GM18507 (cell line): ENCODE measurements around the gene LNX1.
"Not testable (repeated sequence)": the region's sequence is repeated elsewhere in the genome, so short reads cannot be mapped to it uniquely, and the experiment has no call there.

Experiments
- DNase-seq: peaks from one replicate; pipeline ENCODE4 v3.0.0; 2011; ENCODE audit warnings: low read depth; ENCODE audit not compliant: insufficient read length; ENCODE audit errors: extremely low spot score
- FAIRE-seq: peaks from 2 replicates; lab custom pipeline; 2011; peaks lifted over from hg19 to GRCh38; lab: Jason Lieb, UNC

Gene LNX1

DNA sequence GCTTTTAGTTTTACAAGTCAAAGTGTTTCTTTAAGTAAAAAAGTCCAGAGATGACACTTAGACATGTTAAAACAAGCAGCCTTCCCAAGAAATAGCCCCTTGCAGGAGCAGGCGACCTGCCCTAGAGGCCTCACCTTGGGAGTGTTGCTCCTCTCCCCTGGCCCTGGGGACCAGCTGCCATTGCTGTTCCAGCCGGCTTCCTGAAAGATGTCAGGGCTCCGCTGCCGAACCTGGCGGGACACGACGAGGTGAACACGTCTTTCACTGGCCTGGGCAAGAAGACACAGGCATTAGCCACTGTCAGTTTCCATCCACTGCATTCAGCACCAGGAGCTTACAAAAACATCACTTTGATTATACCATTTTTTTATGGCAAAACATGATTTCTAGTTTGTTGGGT is 109.7 kb downstream of the LNX1 start:
- FAIRE-seq (no peak), DNase-seq (no peak)

DNA sequence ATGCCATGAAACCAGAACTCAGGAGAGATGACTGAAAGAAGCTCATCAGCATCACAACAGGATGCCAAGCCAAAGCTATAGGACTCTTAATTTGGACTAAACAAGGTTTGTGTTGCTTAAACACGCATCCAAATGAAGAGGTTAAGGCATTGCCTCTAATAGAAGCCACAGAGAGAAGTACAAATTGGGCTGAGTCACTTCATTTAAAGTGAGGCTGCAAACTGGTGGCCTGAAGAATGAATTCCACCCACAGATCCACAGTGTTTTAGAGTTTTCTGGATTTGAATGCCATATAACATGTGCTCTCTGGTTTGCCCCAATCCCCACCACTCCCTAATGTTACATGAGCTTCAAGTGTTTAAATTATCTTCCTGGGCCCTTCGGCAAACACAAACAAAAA is 110.4 kb downstream of the LNX1 start:
- FAIRE-seq (no peak), DNase-seq (no peak)

- no peak for FAIRE-seq
- DNase-seq = no peak
These were observed 111.4 kb downstream of the LNX1 start for GRCh38 chr4:53479736-53480525.

DNA sequence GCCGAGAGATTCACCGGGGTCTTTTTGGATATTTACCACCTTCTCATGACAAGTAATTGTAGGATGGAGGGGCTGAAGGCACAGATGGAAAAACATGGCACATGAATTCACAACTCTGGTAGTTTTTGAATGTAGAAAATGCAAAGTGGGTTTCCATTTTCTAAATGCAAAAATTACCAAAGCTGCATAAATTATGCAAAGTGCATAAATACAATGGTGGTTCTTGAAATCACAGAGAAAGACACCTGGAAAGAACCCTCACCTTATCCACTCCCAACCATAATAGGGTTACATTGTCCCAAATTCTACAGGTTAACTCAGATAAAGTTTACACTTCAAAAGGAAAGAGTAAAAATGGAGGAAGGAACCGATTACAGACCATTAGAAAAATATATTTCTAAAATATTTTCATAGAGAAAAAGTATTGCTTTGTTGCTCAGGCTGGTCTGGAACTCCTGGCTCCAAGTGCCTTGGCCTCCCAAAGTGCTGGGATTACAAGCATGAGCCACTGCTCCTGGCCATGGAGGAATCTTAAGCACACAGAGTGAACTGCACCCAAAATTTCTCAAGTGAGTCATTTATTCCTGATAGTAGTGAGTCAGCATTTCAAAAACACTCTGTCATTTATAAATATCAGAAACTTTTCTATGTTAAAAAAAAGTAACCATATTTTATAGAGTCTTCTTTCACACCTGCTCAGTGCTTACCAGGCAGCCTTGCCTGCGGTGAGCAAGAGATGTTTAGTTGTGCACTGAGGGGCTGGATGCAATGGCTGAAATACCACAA is 112.4 kb downstream of the LNX1 start:
- no peak for DNase-seq
- no peak for FAIRE-seq

GRCh38 chr4:53477636-53478035 is 113.7 kb downstream of the LNX1 start:
- DNase-seq (no peak), FAIRE-seq (no peak)

DNA sequence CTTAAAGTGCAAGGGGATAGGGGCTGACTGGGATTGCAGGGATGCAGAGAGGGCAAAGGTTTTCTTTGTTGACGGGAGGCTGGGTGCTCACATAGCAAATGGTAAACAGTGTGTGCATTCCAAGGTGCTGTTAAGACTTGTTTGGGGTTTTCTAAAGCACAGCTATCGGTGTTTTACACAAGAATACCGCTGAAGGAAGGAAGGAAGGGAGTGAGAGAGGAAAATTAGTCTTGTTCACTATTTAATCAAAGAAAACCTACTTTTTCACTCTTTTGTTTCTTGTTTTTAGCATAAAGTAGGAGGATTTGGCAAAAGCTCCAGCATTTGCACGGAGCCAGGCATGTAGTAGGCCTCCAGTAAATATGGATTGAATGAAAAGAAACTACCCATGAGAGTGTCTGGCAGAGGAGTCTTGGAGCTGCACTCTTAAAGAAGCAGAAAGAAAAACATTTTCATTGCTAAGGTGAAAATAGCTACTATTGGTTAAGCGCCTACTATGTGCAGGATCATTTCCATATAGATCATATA is 114.2 kb downstream of the LNX1 start:
- DNase-seq = no peak
- no peak for FAIRE-seq

GRCh38 chr4:53476232-53477037 is 114.9 kb downstream of the LNX1 start:
- no peak for DNase-seq
- FAIRE-seq = no peak

- DNase-seq, FAIRE-seq: not testable (repeated sequence)
These were observed 124.7 kb downstream of the LNX1 start for GRCh38 chr4:53466576-53466975.

DNA sequence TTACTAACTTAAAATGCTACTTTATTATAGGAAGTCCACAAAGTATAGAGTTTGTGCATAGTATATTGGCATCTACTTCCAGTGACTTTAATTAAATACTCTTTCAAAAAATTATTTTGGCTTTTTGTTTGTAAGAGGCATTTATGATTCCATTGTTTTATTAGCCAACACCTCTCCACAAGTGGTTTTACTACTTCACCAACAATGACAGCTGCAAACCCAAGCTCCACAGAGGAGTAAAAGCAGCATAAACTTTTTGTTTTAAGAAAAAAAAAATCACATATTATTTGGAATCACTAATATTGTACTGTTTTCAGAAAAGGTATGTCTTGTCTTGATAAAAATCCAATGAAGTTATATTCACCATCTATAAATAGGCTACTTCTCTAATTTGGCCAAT is 125.4 kb downstream of the LNX1 start:
- no peak for DNase-seq
- no peak for FAIRE-seq

GRCh38 chr4:53465281-53465680 is 126.0 kb downstream of the LNX1 start:
- FAIRE-seq (no peak), DNase-seq (no peak)

GRCh38 chr4:53463340-53463739 is 127.9 kb downstream of the LNX1 start:
- DNase-seq (no peak), FAIRE-seq (no peak)

DNA sequence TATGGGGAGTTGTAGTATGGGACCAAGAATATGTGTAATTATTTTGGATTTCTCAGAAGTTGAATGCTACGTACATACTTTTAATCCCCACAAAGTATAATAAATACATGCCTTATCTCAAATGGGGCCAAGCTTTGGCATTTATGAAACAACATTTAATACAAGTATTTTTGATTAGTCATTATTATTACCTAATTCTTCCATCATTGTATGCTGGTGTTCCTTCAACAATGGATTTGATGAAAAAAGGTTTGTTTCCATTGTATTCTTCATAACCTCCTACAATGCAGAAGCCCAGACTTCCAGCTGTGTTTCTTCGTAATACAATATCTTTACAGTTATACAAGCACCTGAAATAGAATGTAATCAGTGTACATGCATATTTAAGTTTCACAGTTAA is 130.0 kb downstream of the LNX1 start:
- FAIRE-seq (peak; percentile 15), DNase-seq (no peak)

- FAIRE-seq (no peak), DNase-seq (no peak)
These were observed 131.7 kb downstream of the LNX1 start for GRCh38 chr4:53459548-53459947.

DNA sequence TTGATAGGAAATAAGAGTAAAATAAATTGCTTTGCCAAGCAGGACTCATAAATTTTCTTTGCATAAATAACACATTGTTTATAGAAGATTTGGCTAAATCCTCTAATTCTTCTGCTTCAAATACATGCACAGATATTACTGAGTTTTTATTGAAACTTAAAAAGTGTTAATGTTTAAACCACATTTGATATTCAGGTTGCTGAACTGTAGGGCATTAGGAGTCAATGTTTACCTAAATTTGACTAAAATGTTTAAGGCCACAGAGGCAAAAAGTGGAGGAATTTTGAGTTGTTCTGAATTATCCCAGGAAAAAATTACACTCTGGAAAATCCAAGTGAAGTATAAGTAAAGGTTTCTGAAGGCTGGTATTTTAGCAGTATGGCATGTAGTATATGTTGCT is 135.1 kb downstream of the LNX1 start:
- DNase-seq (no peak), FAIRE-seq (no peak)

DNA sequence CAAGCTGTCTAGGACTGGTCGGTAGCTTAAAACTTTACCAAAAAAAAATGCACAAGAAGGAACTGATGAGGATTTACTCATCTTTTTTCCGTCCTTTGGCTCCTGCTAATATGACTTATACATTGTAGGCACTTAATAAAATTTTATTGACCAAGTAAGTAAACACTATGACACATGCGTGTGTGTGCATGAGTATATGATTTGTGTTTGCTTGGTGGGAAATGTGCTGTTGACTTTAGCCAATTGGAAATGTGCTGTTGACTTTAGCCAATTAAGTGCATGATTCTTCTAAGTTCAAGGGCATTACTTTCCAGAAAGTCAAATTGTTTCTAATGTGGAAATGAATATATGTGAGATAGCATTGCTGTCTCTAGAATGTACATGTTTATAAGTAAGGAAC is 135.5 kb downstream of the LNX1 start:
- no peak for FAIRE-seq
- no peak for DNase-seq

GRCh38 chr4:53453385-53453784 is 137.9 kb downstream of the LNX1 start:
- no peak for DNase-seq
- no peak for FAIRE-seq

DNA sequence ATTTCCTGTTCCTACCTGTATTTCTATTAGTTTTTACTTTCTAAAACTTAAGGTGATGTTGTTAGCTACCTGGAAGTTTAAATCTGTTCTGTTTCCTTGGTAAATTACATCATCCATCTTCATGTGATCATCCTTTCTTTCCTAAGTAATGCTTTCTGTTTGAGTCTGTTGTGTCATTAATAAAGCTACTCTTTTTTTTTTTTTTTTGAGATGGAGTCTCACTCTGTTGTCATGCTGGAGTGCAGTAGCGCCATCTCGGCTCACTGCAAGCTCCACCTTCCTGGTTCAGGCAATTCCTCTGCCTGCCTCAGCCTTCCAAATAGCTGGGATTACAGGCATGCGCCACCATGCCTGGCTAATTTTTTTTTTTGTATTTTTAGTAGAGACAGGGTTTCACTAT is 140.5 kb downstream of the LNX1 start:
- DNase-seq (no peak), FAIRE-seq (no peak)

- DNase-seq (no peak), FAIRE-seq (no peak)
These were observed 146.3 kb downstream of the LNX1 start for GRCh38 chr4:53444954-53445353.

DNA sequence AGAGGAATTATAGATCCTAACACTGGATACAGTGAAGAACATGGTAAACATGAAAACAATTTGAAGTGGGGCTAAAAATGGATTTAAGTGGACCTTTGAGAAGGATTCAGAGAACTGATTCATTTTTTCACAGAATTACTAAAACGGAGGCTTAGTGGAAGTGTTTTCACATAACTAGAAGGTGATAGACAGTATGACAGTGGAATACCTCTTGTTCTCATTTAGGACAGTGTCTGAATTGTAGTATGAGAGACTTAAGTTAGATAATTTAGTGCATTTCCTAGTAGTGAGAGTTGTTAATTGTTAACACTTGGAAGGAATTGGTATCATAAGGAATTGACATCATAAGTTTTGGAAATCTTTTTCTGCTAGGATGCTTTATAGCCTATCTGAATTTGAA is 149.7 kb downstream of the LNX1 start:
- no peak for DNase-seq
- FAIRE-seq = no peak

GRCh38 chr4:53436251-53436650 is 155.0 kb downstream of the LNX1 start:
- no peak for DNase-seq
- no peak for FAIRE-seq
